B cell (primary cell): Measurements from ENCODE around the gene MICOS13.

Experiments
- EZH2 ChIP-seq: IDR thresholded peaks from 2 replicates; pipeline ENCODE4 v1.6.1; 2012; ENCODE audit warnings: borderline replicate concordance, low read depth, mild to moderate bottlenecking, moderate library complexity, low read length; ENCODE audit not compliant: insufficient read depth, poor library complexity, severe bottlenecking
- TF ChIP-seq, protein P1 (sequence below): fragments of 200-600 bp; IDR thresholded peaks from one replicate; pipeline ENCODE4 v1.8.0; 2022; ENCODE audit warnings: antibody characterized with exemption, mild to moderate bottlenecking

DNA sequence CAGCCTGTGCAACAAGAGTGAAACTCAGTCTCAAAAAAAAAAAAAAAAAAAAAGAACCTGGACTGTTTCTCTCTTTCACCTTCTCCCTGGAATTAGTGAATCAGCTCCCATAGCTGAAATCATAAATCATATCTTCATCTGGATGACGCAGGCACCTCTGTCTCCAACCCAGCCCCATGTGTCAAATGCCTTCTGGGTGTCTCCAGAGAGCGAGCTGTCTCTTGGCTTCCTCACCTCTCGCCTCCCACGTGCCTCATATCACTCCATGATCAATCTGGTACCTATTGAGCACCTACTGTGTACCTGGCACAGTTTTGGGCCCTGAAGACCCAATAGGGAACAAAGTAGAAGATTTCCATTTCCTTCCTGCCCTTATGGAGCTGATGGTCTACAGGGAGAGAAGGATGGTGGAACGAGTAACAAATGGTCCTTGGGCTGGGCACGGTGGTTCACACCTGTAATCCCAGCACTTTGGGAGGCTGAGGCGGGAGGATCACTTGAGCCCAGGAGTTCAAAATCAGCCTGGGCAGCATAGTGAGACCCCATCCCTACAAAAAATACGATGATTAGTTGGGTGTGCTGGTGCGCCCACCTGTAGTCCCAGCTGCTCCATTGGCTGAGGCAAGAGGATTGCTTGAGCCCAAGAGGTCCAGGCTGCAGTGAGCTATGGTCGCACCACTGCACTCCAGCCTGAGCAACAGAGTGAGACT, 3.0 kb upstream of the MICOS13 start:
- TF ChIP-seq, protein P1, sequence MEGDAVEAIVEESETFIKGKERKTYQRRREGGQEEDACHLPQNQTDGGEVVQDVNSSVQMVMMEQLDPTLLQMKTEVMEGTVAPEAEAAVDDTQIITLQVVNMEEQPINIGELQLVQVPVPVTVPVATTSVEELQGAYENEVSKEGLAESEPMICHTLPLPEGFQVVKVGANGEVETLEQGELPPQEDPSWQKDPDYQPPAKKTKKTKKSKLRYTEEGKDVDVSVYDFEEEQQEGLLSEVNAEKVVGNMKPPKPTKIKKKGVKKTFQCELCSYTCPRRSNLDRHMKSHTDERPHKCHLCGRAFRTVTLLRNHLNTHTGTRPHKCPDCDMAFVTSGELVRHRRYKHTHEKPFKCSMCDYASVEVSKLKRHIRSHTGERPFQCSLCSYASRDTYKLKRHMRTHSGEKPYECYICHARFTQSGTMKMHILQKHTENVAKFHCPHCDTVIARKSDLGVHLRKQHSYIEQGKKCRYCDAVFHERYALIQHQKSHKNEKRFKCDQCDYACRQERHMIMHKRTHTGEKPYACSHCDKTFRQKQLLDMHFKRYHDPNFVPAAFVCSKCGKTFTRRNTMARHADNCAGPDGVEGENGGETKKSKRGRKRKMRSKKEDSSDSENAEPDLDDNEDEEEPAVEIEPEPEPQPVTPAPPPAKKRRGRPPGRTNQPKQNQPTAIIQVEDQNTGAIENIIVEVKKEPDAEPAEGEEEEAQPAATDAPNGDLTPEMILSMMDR: no peak
- TF ChIP-seq EZH2: no peak
